GM19372 (cell line): ENCODE measurements around the gene BTG2.

ENCODE experiments used
- ATAC-seq: cut with Tn5 transposase; IDR thresholded peaks from one replicate; pipeline ENCODE4 v1.9.1; 2021; ENCODE audit warnings: mild to moderate bottlenecking, low read depth, moderate library complexity; ENCODE audit not compliant: unreplicated experiment

The BTG2 gene

GRCh38 chr1:203275656-203276272, 29.6 kb upstream of the BTG2 start:
- no peak for ATAC-seq

GRCh38 chr1:203276408-203276807, 28.9 kb upstream of the BTG2 start:
- no peak for ATAC-seq

DNA sequence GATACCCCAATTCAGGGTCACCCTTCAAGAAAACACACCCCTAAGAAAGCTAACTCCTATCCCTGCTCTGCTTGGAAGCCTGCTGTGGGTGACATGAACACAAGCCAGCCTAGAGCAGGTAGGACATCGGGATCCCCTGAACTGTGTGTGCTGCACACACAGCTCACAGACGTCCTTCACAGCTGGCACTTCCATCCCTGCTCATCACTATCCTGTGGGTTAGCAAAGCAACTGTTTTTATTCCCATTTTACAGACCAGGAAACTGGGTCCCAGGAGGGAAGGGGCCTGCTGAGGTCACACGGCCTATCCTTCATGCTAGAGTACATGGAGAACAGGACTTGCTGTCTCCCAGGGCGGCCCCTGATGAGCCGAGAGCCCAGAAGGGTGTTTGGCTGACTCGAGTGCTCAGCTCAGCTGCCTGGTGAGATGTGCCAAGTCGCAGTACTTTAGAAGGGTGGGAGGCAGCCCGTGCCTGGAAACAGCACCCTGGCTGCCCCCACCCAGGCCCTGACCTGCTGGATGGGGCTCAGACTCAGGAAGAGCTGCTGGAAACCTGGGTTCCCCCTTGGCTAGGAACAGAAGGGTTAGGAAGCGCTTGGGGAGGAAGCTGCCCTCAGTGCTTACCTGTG, 28.3 kb upstream of the BTG2 start:
- ATAC-seq, result no peak

GRCh38 chr1:203278082-203278884, 27.0 kb upstream of the BTG2 start:
- no peak for ATAC-seq

GRCh38 chr1:203278885-203279406, 26.4 kb upstream of the BTG2 start:
- no peak for ATAC-seq

DNA sequence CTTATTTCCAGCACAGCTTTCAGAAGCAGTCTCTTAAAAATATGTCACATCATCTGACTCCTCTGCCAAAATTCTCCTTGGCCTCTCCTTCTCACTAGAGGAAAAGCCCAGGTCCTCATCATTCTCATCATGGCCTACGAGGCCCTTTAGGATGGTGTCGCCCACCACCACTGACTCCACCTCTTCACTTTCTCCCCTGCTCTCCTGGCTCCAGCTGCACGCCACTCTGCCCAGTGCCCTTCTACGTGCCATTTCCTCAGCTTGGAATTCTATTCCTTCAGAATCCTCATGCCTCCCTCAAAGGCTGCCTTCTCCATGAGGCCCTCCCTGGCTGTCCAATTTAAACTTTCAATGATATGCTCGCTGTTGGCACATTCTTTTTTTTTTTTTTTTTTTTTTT, 25.3 kb upstream of the BTG2 start:
- ATAC-seq, result no peak

GRCh38 chr1:203281033-203281432, 24.3 kb upstream of the BTG2 start:
- ATAC-seq, result no peak

DNA sequence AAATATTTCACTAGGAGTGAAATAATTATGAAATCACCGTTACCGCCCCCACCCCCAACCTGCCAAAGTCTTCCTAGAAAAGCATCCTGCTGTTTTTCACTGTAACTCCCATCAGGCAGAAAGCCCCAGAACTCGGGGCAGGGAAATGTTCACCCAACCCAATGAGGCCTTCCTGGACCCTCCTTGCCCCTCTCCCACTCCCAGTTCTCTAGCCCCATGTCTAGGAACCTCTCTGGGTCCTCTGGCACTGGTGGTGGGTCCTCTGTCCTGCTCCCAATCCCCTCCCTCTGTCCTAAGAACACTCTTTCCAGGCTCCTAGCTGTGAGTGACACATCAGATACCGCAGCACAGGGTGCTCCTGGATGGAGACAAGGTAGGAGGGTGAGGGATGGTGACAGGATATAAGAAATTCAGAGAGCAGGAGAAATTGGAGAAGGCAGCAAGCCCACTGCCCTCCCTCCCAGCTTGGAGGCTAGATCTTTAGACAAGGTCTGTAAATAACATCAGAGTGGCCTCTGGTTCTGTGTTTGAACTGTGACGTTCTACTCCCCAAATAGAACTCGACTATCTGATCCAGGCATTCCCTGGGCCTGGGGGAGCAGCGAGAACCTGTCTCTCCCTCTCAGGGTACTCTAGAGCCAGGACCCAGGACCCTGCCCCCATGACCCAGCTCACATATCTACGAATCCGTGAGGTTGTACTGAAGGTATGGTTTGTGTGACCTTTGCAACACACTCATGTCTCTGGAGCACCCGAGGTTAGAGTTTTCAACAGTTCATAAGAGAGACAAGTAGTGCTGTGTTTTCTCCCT, 23.3 kb upstream of the BTG2 start:
- no peak for ATAC-seq

GRCh38 chr1:203282720-203283542, 22.4 kb upstream of the BTG2 start:
- no peak for ATAC-seq

- ATAC-seq, result no peak
Observed at GRCh38 chr1:203283597-203283996, 21.7 kb upstream of the BTG2 start.

GRCh38 chr1:203284411-203285123, 20.8 kb upstream of the BTG2 start:
- no peak for ATAC-seq

DNA sequence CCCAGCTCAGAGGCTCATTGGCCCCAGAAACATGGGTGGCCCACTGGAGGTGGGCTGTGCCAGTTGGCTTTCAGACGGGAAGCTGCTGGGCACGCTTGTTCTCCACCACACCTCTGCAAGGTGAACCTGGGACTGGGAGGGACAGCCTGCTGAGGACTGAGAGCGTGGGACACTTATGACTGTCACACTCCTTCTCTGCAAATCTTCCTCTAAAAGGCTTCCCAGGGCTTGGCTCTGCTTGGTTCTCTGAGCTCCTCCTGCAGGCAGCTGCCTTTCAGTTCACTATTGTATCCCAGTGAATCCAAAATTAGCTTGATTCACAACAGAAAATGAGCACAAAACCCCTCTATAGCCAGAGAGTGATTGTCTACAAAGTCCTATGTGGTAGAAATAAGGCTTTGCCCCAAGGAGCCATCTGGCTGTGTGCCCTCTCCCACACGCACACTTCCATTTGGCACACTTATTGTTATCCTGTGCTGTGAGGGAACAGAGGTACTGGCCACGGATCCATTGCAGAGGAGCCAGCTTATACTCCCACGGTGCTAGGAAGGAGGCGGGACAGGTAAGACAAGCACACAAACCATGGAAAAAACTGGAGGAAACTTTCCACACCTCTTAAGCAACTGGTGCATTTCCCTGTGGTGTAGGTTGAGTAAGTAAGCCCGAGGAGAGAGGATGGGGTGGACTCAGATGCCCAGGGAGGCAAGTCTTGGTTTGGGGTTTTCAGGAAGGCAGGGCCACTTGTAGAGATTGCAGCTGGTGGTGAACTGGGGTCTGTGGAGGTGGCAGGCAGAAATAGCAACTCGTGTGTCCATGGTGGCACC, 18.9 kb upstream of the BTG2 start:
- ATAC-seq, result no peak

- ATAC-seq, result peak; percentile 52
Observed at GRCh38 chr1:203287109-203287893, 18.0 kb upstream of the BTG2 start.

DNA sequence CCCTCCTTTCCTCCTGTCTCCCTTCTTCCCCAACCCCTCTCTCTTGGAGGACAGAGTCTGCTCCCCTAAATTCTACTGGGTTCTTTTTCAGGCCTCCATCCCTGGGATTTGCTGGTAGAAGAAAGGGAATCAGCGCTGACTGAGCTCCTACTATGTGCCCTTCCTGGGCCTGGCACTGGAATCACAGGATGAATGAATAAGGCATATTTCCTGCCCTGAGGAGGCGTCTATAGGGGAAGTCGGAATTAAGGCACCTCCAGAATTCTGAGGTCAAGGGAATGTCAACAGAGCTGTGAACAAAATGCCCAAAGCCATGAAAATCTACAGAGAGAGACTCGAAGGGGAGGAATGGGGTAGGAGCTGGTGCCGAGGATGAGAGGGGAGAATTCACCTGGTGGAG, 17.4 kb upstream of the BTG2 start:
- ATAC-seq, result no peak

DNA sequence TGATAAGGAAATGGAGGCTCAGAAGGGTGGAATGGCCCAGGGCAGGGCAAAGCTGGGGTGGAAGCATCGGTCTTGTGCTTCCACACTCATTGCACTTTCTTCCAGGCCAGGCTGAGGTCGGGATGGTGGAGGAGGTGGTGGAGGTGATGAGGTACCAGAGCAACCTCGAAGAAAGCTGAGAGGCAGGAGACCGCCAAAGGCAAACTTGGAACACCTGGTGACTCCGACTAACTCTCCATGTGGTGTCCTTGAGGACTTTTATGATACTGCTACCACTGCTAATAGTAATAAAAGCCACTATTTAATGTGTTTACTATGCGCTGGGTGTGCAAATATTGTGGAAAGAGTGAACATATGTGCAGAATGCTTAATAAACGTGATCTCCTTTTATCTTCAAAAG, 16.9 kb upstream of the BTG2 start:
- no peak for ATAC-seq

DNA sequence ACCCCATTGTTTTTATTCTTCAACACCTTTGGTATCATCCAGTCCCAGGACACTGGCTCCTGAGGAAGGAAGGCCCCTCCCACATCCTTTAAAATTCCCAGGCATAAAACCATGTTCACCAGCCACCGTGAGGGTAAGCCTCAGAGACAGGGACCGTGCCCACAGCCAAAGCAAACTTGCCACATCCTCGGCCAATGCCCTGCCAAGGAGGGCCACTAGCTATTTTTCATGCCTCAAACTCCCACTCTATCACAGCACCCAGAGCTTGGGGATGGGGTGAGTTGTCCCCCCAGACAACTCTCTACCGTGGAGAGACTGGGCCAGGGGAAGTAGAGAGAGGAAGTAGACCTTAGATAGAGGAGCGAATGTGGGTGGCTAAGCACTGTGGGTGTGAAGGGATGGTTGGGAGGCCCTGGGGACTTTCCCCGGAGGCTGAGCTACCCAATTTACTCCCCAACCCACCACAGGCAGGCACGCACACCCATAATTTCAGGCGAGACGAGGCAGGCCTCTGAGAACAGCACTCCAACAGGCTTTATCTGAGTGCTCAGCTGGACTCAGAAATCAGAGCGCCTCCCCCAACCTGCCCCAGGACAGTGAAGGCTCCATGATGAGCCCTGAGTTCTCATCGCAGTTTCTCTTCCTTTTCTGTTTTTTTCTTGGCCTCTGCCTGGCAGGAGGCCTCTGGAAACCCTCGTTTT, 15.9 kb upstream of the BTG2 start:
- peak; percentile 42 for ATAC-seq

DNA sequence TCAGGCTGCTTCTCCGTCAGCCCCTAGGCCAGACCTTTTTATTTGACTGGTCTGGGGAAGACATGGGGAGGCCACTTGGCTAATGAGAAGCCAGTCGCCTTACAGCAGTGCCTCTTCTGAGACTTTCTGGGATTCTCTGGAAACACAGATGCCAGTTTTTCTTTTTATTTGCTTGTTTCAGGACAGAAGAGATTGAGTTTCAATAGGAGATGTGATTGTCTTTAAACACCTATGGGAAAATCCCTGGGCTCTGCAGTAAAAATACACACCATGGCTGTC, 15.4 kb upstream of the BTG2 start:
- ATAC-seq, result no peak
